Gastrocnemius medialis (tissue), 4 donors: ENCODE measurements around the gene SSC4D. TPM values are rescaled to one million over a fixed set of nuclear protein-coding genes. Genes with fewer than 3 reads are reported as not detected.

Source experiments
- ATAC-seq, 2 donors: fragments of 150-250 bp; one replicate each; pipeline ENCODE4 v1.9.1; 2016
- DNase-seq, 2 donors: peaks; one replicate each; pipeline ENCODE4 v3.0.0-alpha.2; 2019
- H3K27ac ChIP-seq, 4 donors: fragments of 200-600 bp; sonication (generic); 1 replicate in 1 of 4; 2 replicates in 3 of 4; pipeline ENCODE4 v1.5.1; 2016 to 2018; ENCODE audit warnings: mild to moderate bottlenecking in 2 of 4, moderate library complexity in 1 of 4
- H3K27me3 ChIP-seq, 3 donors: fragments of 200-600 bp; sonication (generic) in 2 of 3; 1 replicate in 1 of 3; 2 replicates in 2 of 3; pipeline versions ENCODE4 v1.5.1 to v1.6.0; 2016 to 2019; ENCODE audit warnings: mild to moderate bottlenecking in 1 of 3, moderate library complexity in 1 of 3
- H3K36me3 ChIP-seq, 2 donors: fragments of 200-600 bp; sonication (generic) in 1 of 2; one replicate each; pipeline ENCODE4 v1.5.1; 2017 to 2018
- H3K4me1 ChIP-seq, 2 donors: fragments of 200-600 bp; sonication (generic) in 1 of 2; one replicate each; pipeline ENCODE4 v1.5.1; 2016 to 2017; ENCODE audit warnings: mild to moderate bottlenecking in 2 of 2
- H3K4me3 ChIP-seq, 4 donors: fragments of 200-600 bp; sonication (generic) in 3 of 4; 1 replicate in 1 of 4; 2 replicates in 3 of 4; pipeline ENCODE4 v1.5.1; 2016 to 2019; ENCODE audit warnings: mild to moderate bottlenecking in 2 of 4
- H3K9me3 ChIP-seq, 3 donors: fragments of 200-600 bp; sonication (generic) in 2 of 3; 1 replicate in 1 of 3; 2 replicates in 2 of 3; pipeline ENCODE4 v1.5.1; 2016 to 2019
- POLR2A ChIP-seq, 2 donors: fragments of 450-650 bp; IDR thresholded peaks; one replicate each; pipeline ENCODE4 v1.6.1; 2017; ENCODE audit warnings: antibody characterized with exemption in 2 of 2, mild to moderate bottlenecking in 2 of 2, moderate library complexity in 2 of 2
- in situ Hi-C, 4 donors: fragments of 200-750 bp; cut with MboI; loops; one replicate each; pipeline versions ENCODE4 v1.15.0 to v1.8.0; 2017; ENCODE audit warnings: low sequenced_read_pairs in 4 of 4
- intact Hi-C: fragments of 100-400 bp; cut with DNase I; formaldehyde crosslinking; loops from one replicate; pipeline ENCODE4 v1.15.1; 2023; ENCODE audit warnings: low total_unique reads
- total RNA-seq, 4 donors: library from RNA; depleted of rRNA; stranded (reverse); fragments of >200 nt; gene quantifications; one replicate each; pipeline versions ENCODE4 v1.1.0 to v1.2.3, GENCODE V29; 2016
- TF ChIP-seq, protein P1 (sequence below), 5 experiments: fragments of 450-650 bp in 3 of 5; fragments of 200-600 bp in 2 of 5; sonication (generic) in 2 of 5; IDR thresholded peaks in 4 of 5; conservative IDR thresholded peaks in 1 of 5; 1 replicate in 4 of 5; 2 replicates in 1 of 5; pipeline ENCODE4 v1.5.1; 2016 to 2019; ENCODE audit warnings: antibody characterized with exemption in 5 of 5, mild to moderate bottlenecking in 3 of 5, moderate library complexity in 3 of 5

The SSC4D gene
- total RNA-seq, 4 donors from 2014 or later: 0.20 to 0.68 (median 0.25) TPM; not detected in 1

GRCh38 chr7:76372984-76373833, 36.3 kb downstream of the SSC4D start:
- Histone ChIP-seq H3K27ac (no peak overlapping the region), H3K4me1 (peaks cover 0 to 5% of the 10 kb centered on the region in 2 donors), H3K4me3 (no peak overlapping the region), H3K36me3 (no peaks in the 10 kb centered on the region), H3K9me3 (no peaks in the 10 kb centered on the region), H3K27me3 (no peaks in the 10 kb centered on the region)
- TF ChIP-seq, protein P1, sequence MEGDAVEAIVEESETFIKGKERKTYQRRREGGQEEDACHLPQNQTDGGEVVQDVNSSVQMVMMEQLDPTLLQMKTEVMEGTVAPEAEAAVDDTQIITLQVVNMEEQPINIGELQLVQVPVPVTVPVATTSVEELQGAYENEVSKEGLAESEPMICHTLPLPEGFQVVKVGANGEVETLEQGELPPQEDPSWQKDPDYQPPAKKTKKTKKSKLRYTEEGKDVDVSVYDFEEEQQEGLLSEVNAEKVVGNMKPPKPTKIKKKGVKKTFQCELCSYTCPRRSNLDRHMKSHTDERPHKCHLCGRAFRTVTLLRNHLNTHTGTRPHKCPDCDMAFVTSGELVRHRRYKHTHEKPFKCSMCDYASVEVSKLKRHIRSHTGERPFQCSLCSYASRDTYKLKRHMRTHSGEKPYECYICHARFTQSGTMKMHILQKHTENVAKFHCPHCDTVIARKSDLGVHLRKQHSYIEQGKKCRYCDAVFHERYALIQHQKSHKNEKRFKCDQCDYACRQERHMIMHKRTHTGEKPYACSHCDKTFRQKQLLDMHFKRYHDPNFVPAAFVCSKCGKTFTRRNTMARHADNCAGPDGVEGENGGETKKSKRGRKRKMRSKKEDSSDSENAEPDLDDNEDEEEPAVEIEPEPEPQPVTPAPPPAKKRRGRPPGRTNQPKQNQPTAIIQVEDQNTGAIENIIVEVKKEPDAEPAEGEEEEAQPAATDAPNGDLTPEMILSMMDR (IDR thresholded peaks at IDR 0.05 in 4 of 5, conservative IDR thresholded peaks at IDR 0.05 in 1 of 5): no peak
- no peak for TF ChIP-seq POLR2A (IDR thresholded peaks at IDR 0.05)
- intact Hi-C loops (no loop called here), in situ Hi-C loops (no loop called here)
- ATAC-seq (peak in 1 of 2 donors; percentile 77), DNase-seq (no peak)

GRCh38 chr7:76371396-76371795, 38.1 kb downstream of the SSC4D start:
- H3K27ac ChIP-seq: no peak overlapping the region
- in situ Hi-C loops (no loop called here), intact Hi-C loops (no loop called here)
- no peaks in the 10 kb centered on the region for H3K9me3 ChIP-seq
- ATAC-seq (no peak), DNase-seq (no peak)
- H3K27me3 ChIP-seq: no peaks in the 10 kb centered on the region
- no peak for TF ChIP-seq POLR2A (IDR thresholded peaks at IDR 0.05)
- TF ChIP-seq, protein P1 (IDR thresholded peaks at IDR 0.05 in 4 of 5, conservative IDR thresholded peaks at IDR 0.05 in 1 of 5): no peak
- H3K36me3 ChIP-seq: no peaks in the 10 kb centered on the region
- peaks cover 0 to 3% of the 10 kb centered on the region in 2 donors for H3K4me1 ChIP-seq
- no peak overlapping the region for H3K4me3 ChIP-seq

GRCh38 chr7:76369018-76369417, 40.5 kb downstream of the SSC4D start:
- TF ChIP-seq POLR2A (IDR thresholded peaks at IDR 0.05): no peak
- TF ChIP-seq, protein P1 (IDR thresholded peaks at IDR 0.05 in 4 of 5, conservative IDR thresholded peaks at IDR 0.05 in 1 of 5): no peak
- H3K27ac ChIP-seq: no peak overlapping the region
- no peak overlapping the region for H3K4me3 ChIP-seq
- H3K27me3 ChIP-seq: no peaks in the 10 kb centered on the region
- DNase-seq (no peak), ATAC-seq (peak in 1 of 2 donors; percentile 25)
- H3K9me3 ChIP-seq: no peaks in the 10 kb centered on the region
- in situ Hi-C loops: no loop called here
- intact Hi-C loops: no loop called here
- no peaks in the 10 kb centered on the region for H3K36me3 ChIP-seq
- peaks cover 21 to 24% of the 10 kb centered on the region in 2 donors for H3K4me1 ChIP-seq

- ATAC-seq (no peak), DNase-seq (no peak)
- Histone ChIP-seq H3K4me3 (no peak overlapping the region), H3K36me3 (no peaks in the 10 kb centered on the region), H3K4me1 (peaks cover 22 to 24% of the 10 kb centered on the region in 2 donors), H3K9me3 (no peaks in the 10 kb centered on the region), H3K27me3 (no peaks in the 10 kb centered on the region), H3K27ac (no peak overlapping the region)
- in situ Hi-C loops: no loop called here
- TF ChIP-seq, protein P1 (IDR thresholded peaks at IDR 0.05 in 4 of 5, conservative IDR thresholded peaks at IDR 0.05 in 1 of 5): no peak
- TF ChIP-seq POLR2A (IDR thresholded peaks at IDR 0.05): no peak
- intact Hi-C loops: no loop called here
Measured at GRCh38 chr7:76368190-76368589, 41.3 kb downstream of the SSC4D start.
